HEK293T (cell line): Measurements from ENCODE around the gene LRRC2.

Experiments used
- ELF4 ChIP-seq: fragments of 450-650 bp; IDR thresholded peaks from 2 replicates; pipeline ENCODE4 v1.6.1; 2017; ENCODE audit warnings: antibody characterized with exemption
- NFRKB ChIP-seq: fragments of 450-650 bp; IDR thresholded peaks from 2 replicates; pipeline ENCODE4 v1.6.1; 2016; ENCODE audit warnings: mild to moderate bottlenecking, moderate library complexity
- SP1 ChIP-seq: fragments of 450-650 bp; IDR thresholded peaks from 2 replicates; pipeline ENCODE4 v1.6.1; 2017
- SUZ12 ChIP-seq: fragments of 450-650 bp; IDR thresholded peaks from 2 replicates; pipeline ENCODE4 v1.6.1; 2016; ENCODE audit warnings: mild to moderate bottlenecking
- TF ChIP-seq, protein P1 (sequence below): fragments of 450-650 bp; IDR thresholded peaks from 2 replicates; pipeline ENCODE4 v1.6.1; 2016

DNA sequence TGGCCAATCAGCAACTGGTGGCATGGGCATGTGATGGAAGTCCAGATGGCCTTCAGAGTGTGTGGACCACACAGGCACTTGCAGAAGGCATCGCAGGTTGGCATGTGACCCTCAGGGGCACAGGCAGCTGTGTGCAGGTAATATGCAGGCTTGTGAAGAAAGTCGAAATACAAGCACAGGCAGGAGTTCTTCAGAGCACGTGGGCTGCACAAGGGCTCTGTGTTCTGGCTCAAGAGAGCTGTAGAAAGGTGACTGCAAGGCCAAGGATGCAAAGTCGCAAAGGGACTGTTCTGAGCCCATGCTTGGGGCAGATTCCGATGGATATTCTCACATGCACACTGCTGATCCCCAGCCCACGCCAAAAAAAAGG lies 8.3 kb downstream of the LRRC2 start:
- TF ChIP-seq, protein P1, sequence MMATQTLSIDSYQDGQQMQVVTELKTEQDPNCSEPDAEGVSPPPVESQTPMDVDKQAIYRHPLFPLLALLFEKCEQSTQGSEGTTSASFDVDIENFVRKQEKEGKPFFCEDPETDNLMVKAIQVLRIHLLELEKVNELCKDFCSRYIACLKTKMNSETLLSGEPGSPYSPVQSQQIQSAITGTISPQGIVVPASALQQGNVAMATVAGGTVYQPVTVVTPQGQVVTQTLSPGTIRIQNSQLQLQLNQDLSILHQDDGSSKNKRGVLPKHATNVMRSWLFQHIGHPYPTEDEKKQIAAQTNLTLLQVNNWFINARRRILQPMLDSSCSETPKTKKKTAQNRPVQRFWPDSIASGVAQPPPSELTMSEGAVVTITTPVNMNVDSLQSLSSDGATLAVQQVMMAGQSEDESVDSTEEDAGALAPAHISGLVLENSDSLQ: no peak
- TF ChIP-seq SUZ12 (no peak), ELF4 (no peak), NFRKB (no peak), SP1 (no peak)
